AG10803 (cell line): ENCODE measurements around the gene UNK.

Experiments
- DNase-seq: peaks from one replicate; pipeline ENCODE4 v3.0.0; 2010; ENCODE audit warnings: low read depth
- H3K4me3 ChIP-seq: 2 replicates; pipeline ENCODE4 v1.5.1; 2011; ENCODE audit warnings: mild to moderate bottlenecking, low read length, control low read depth
- TF ChIP-seq, protein P1 (sequence below): conservative IDR thresholded peaks from 2 replicates; pipeline ENCODE4 v1.5.1; 2011; ENCODE audit warnings: mild to moderate bottlenecking, low read length, control low read depth, inconsistent platforms

UNK gene

GRCh38 chr17:75819678-75820077 is 35.1 kb downstream of the UNK start:
- H3K4me3 ChIP-seq = no peak overlapping the region
- no peak for DNase-seq
- TF ChIP-seq, protein P1, sequence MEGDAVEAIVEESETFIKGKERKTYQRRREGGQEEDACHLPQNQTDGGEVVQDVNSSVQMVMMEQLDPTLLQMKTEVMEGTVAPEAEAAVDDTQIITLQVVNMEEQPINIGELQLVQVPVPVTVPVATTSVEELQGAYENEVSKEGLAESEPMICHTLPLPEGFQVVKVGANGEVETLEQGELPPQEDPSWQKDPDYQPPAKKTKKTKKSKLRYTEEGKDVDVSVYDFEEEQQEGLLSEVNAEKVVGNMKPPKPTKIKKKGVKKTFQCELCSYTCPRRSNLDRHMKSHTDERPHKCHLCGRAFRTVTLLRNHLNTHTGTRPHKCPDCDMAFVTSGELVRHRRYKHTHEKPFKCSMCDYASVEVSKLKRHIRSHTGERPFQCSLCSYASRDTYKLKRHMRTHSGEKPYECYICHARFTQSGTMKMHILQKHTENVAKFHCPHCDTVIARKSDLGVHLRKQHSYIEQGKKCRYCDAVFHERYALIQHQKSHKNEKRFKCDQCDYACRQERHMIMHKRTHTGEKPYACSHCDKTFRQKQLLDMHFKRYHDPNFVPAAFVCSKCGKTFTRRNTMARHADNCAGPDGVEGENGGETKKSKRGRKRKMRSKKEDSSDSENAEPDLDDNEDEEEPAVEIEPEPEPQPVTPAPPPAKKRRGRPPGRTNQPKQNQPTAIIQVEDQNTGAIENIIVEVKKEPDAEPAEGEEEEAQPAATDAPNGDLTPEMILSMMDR = no peak

DNA sequence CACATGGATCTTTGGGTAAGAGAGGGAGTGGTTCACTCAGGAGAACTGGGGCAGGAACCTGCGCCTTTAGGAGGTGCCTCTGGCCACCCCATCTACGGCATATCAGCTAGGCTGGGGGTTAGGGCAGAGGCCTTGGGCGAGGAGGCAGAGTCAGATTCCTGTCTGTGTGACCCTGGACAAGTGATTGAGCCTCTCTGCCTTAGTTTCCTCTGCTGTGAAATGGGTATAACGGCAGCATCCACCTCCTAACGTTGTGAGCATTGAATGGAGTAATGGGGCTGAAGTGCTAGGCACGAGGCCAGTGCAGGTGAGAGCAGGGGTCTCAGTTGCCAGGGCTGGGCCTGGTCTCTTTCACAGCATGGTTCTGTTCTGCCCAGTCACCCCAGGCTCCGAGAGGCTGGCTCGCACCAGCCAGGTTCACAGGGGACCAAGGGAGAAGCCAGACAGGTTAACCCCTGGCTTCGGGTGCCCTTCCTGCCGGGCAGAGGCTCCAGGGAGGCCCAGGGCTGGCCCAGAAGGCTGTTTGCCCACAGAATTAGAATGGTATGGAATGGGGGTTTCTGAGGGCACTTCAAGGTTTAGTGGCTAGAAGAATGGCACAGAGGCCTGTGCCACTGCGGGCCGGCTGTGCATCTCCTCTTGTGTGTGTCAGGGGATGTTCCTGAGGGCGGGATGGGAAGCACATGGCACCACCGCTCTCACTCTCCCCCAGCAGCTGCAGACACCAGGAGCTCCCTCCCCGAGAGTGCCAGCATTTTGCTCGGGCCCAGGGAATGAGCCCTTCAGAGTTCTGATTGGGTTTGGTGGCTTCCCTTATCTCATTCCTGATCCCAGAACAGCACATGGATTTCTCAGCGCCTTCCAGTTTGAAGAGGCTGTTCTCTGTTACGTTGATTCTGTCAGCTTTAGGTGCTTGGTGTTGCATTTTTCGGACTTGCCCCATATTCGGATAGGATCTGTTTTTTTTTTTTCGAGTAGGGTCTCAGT is 35.8 kb downstream of the UNK start:
- no peak overlapping the region for H3K4me3 ChIP-seq
- TF ChIP-seq, protein P1 = no peak
- DNase-seq = no peak

- TF ChIP-seq, protein P1 = no peak
- no peak overlapping the region for H3K4me3 ChIP-seq
- no peak for DNase-seq
Measured at GRCh38 chr17:75821552-75821951, 36.9 kb downstream of the UNK start.

- H3K4me3 ChIP-seq = no peak overlapping the region
- TF ChIP-seq, protein P1 = no peak
- DNase-seq = no peak
Measured at GRCh38 chr17:75822119-75822799, 37.7 kb downstream of the UNK start.

DNA sequence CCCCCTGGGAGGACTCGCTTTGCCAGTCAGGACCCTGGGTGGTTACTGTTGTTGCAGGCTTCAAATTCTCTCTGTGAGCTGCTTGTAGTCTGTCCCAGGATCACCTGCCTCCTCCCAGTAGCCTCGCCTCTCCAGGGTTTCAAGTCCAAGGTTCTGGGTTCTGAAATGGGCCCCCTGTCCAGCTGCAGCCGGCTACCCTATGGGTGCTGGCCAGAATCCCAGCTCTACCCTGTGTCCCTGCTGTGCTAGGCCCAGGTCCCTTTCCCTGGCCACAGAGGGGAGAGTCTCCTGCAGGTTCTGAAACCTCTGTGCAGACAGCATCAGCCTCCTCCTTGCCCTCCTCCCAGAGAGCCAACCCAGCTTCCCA is 38.2 kb downstream of the UNK start:
- TF ChIP-seq, protein P1 = no peak
- H3K4me3 ChIP-seq = no peak overlapping the region
- no peak for DNase-seq

DNA sequence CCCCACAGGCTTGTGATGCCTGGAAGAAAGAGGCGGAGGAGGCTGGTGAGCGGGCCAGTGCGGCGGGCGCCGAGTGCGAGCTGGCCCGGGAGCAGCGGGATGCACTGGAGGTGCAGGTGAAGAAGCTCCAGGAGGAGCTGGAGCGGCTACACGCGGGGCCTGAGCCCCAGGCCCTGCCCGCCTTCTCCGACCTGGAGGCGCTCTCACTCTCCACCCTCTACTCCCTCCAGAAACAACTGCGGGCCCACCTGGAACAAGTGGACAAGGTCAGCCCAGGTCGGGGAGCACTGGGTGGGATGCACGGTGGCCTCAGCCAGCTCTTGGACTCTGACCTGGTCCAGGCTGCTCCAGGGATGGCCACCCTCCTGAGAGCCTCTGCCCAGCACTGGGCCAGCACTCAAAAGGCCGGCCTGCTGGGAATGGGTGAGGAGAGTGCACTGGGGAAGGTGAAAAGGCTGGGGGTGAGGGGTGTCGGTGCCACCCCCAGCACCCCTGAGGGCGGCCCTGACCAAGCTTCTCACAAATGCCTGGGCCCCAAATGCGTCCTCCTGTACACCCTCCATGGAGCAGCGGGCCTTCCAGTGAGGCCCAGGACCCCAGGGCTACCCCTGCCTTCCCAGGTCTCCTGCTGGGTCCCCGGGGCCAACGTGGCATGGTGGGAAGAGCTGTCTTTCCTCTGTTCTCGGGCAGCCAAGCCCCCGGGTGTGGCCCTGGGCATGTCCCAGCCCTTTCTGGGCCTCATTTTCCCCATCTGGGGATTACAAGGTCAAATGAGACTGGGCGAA is 38.8 kb downstream of the UNK start:
- DNase-seq = no peak
- no peak overlapping the region for H3K4me3 ChIP-seq
- TF ChIP-seq, protein P1 = no peak
